IMR-90 (cell line): ENCODE measurements around the gene PTPRN2. TPM values are rescaled to one million over a fixed set of nuclear protein-coding genes. Genes with fewer than 3 reads are reported as not detected.

Experiments used
- ATAC-seq: fragments of 200-7000 bp; cut with Tn5 transposase; 2 replicates; pipeline ENCODE4 v1.9.1; 2020; ENCODE audit warnings: low read depth, mild to moderate bottlenecking, moderate library complexity
- BruUV-seq: library from RNA; stranded (reverse); fragments of 400-500 nt; replicated peaks from 2 replicates; lab custom pipeline; 2021; lab: Mats Ljungman, UMichigan
- CTCF ChIA-PET: fragments of 300-600 bp; formaldehyde crosslinking; extraction: SDS; loops from one replicate; lab custom pipeline; 2021; ENCODE audit warnings: antibody characterized with exemption; lab: Yijun Ruan, JAX
- POLR2A ChIA-PET: fragments of 300-600 bp; sonication (Branson Sonifier 250); formaldehyde crosslinking; loops from one replicate; lab custom pipeline; 2022; ENCODE audit warnings: antibody characterized with exemption; ENCODE audit not compliant: unreplicated experiment; lab: Charles Lee
- DNase-seq: peaks from one replicate; pipeline ENCODE4 v3.0.0; 2013
- H2AFZ ChIP-seq: replicated peaks from 2 replicates; pipeline ENCODE3; 2013; ENCODE audit warnings: low read length, mild to moderate bottlenecking; ENCODE audit not compliant: poor library complexity
- H2AK5ac ChIP-seq: 2 replicates; pipeline ENCODE4 v1.6.1; 2013; ENCODE audit warnings: low read depth, low read length, inconsistent platforms
- H2AK9ac ChIP-seq: replicated peaks from 2 replicates; pipeline ENCODE3; 2013; ENCODE audit warnings: mild to moderate bottlenecking, low read depth, low read length, moderate library complexity; ENCODE audit not compliant: poor library complexity
- H2BK120ac ChIP-seq: 2 replicates; pipeline ENCODE4 v1.6.1; 2013; ENCODE audit warnings: low read depth, low read length, inconsistent platforms
- H2BK15ac ChIP-seq: 3 replicates; pipeline ENCODE4 v1.6.1; 2013; ENCODE audit warnings: low read depth, low read length, inconsistent platforms
- H2BK20ac ChIP-seq: 2 replicates; pipeline ENCODE4 v1.6.1; 2013; ENCODE audit warnings: low read depth, mild to moderate bottlenecking, inconsistent platforms, low read length, moderate library complexity
- H2BK5ac ChIP-seq: 2 replicates; pipeline ENCODE4 v1.6.1; 2013; ENCODE audit warnings: mild to moderate bottlenecking, low read depth, low read length, inconsistent platforms; ENCODE audit not compliant: poor library complexity, severe bottlenecking
- H3K14ac ChIP-seq: replicated peaks from 2 replicates; pipeline ENCODE4 v1.6.1; 2013; ENCODE audit warnings: low read depth, low read length, inconsistent platforms
- H3K18ac ChIP-seq: 2 replicates; pipeline ENCODE4 v1.6.1; 2013; ENCODE audit warnings: low read depth, low read length, control low read depth
- H3K23ac ChIP-seq: 2 replicates; pipeline ENCODE4 v1.6.1; 2013; ENCODE audit warnings: low read depth, low read length, inconsistent platforms
- H3K27ac ChIP-seq: 2 replicates; pipeline ENCODE4 v1.5.1; 2013; ENCODE audit warnings: mild to moderate bottlenecking, control low read depth, low read length; ENCODE audit not compliant: insufficient read depth
- H3K27me3 ChIP-seq: 2 replicates; pipeline ENCODE4 v1.6.1; 2013; ENCODE audit warnings: low read length; ENCODE audit not compliant: control insufficient read depth, insufficient read depth
- H3K36me3 ChIP-seq: 2 replicates; pipeline ENCODE4 v1.6.1; 2013; ENCODE audit warnings: low read length, mixed read lengths; ENCODE audit not compliant: control insufficient read depth, insufficient read depth
- H3K4ac ChIP-seq: 2 replicates; pipeline ENCODE4 v1.6.1; 2013; ENCODE audit warnings: low read depth, low read length, inconsistent platforms
- H3K4me1 ChIP-seq: 2 replicates; pipeline ENCODE4 v1.6.1; 2013; ENCODE audit warnings: low read length, mixed read lengths; ENCODE audit not compliant: control insufficient read depth, insufficient read depth
- H3K4me2 ChIP-seq: 2 replicates; pipeline ENCODE4 v1.6.1; 2013; ENCODE audit warnings: low read depth, mild to moderate bottlenecking, control low read depth, low read length, moderate library complexity
- H3K4me3 ChIP-seq: 2 replicates; pipeline ENCODE4 v1.5.1; 2013; ENCODE audit warnings: low read depth, mild to moderate bottlenecking, control low read depth, low read length, moderate library complexity; ENCODE audit not compliant: insufficient read depth
- H3K56ac ChIP-seq: 2 replicates; pipeline ENCODE4 v1.6.1; 2013; ENCODE audit warnings: low read length, inconsistent platforms; ENCODE audit not compliant: insufficient read depth; ENCODE audit errors: extremely low read depth
- H3K79me1 ChIP-seq, 2 experiments: 2 replicates each; pipeline ENCODE4 v1.6.1; 2013; ENCODE audit warnings: low read length in 2 of 2, inconsistent platforms in 1 of 2, low read depth in 1 of 2
- H3K9ac ChIP-seq: 2 replicates; pipeline ENCODE4 v1.6.1; 2013; ENCODE audit warnings: low read depth, low read length, control low read depth
- H3K9me1 ChIP-seq: 2 replicates; pipeline ENCODE4 v1.6.1; 2013; ENCODE audit warnings: low read length, inconsistent platforms; ENCODE audit not compliant: insufficient read depth
- H3K9me3 ChIP-seq: 2 replicates; pipeline ENCODE4 v1.6.1; 2013; ENCODE audit warnings: low read length; ENCODE audit not compliant: control insufficient read depth, insufficient read depth
- H4K20me1 ChIP-seq: 2 replicates; pipeline ENCODE4 v1.6.1; 2013; ENCODE audit warnings: low read length, inconsistent platforms; ENCODE audit not compliant: insufficient read depth
- H4K5ac ChIP-seq: 2 replicates; pipeline ENCODE4 v1.6.1; 2013; ENCODE audit warnings: mild to moderate bottlenecking, low read depth, low read length, control low read depth
- H4K8ac ChIP-seq, 2 experiments: 2 replicates each; pipeline ENCODE4 v1.6.1; 2013; ENCODE audit warnings: low read depth in 2 of 2, low read length in 2 of 2, control low read depth in 1 of 2, inconsistent platforms in 1 of 2
- H4K91ac ChIP-seq: 2 replicates; pipeline ENCODE4 v1.6.1; 2013; ENCODE audit warnings: low read depth, low read length, inconsistent platforms; ENCODE audit not compliant: insufficient read depth
- BHLHE40 ChIP-seq: fragments of 150-350 bp; IDR thresholded peaks from 2 replicates; pipeline ENCODE4 v1.6.1; 2016; ENCODE audit warnings: mild to moderate bottlenecking, low read depth, low read length
- CEBPB ChIP-seq: IDR thresholded peaks from 2 replicates; pipeline ENCODE4 v1.6.1; 2012; ENCODE audit warnings: low read depth, low read length, improper control_type of control experiment
- CHD1 ChIP-seq: IDR thresholded peaks from 2 replicates; pipeline ENCODE4 v1.6.1; 2012; ENCODE audit warnings: low read depth, low read length, improper control_type of control experiment
- CTCF ChIP-seq: conservative IDR thresholded peaks from 2 replicates; pipeline ENCODE4 v1.5.1; 2012; ENCODE audit warnings: mild to moderate bottlenecking, low read depth, low read length, improper control_type of control experiment
- FOS ChIP-seq: fragments of 150-350 bp; IDR thresholded peaks from 2 replicates; pipeline ENCODE4 v1.6.1; 2016; ENCODE audit warnings: low read depth, low read length
- MAFK ChIP-seq: IDR thresholded peaks from 2 replicates; pipeline ENCODE4 v1.6.1; 2012; ENCODE audit warnings: low read depth, low read length, improper control_type of control experiment
- MAZ ChIP-seq: IDR thresholded peaks from 2 replicates; pipeline ENCODE4 v1.6.1; 2012; ENCODE audit warnings: low read depth, mild to moderate bottlenecking, low read length, improper control_type of control experiment, moderate library complexity, borderline replicate concordance
- MXI1 ChIP-seq: IDR thresholded peaks from 2 replicates; pipeline ENCODE4 v1.6.1; 2012; ENCODE audit warnings: low read depth, mild to moderate bottlenecking, low read length, moderate library complexity, borderline replicate concordance
- NFE2L2 ChIP-seq: fragments of 150-350 bp; IDR thresholded peaks from 2 replicates; pipeline ENCODE4 v1.6.1; 2016; ENCODE audit warnings: low read depth, mild to moderate bottlenecking, low read length
- POLR2A ChIP-seq: IDR thresholded peaks from 2 replicates; pipeline ENCODE4 v1.6.1; 2012; ENCODE audit warnings: mild to moderate bottlenecking, low read depth, low read length
- RAD21 ChIP-seq: IDR thresholded peaks from 2 replicates; pipeline ENCODE4 v1.6.1; 2012; ENCODE audit warnings: low read length, improper control_type of control experiment
- RCOR1 ChIP-seq: IDR thresholded peaks from 2 replicates; pipeline ENCODE4 v1.6.1; 2012; ENCODE audit warnings: mild to moderate bottlenecking, low read length, improper control_type of control experiment; ENCODE audit not compliant: insufficient replicate concordance
- RFX5 ChIP-seq: IDR thresholded peaks from 2 replicates; pipeline ENCODE4 v1.8.0; 2012; ENCODE audit warnings: low read depth, mild to moderate bottlenecking, low read length, moderate library complexity
- SMC3 ChIP-seq: fragments of 150-350 bp; IDR thresholded peaks from 2 replicates; pipeline ENCODE4 v1.6.1; 2016; ENCODE audit warnings: low read depth, mild to moderate bottlenecking, antibody characterized with exemption, low read length, moderate library complexity
- USF2 ChIP-seq: fragments of 150-350 bp; IDR thresholded peaks from 2 replicates; pipeline ENCODE4 v1.6.1; 2017; ENCODE audit warnings: mild to moderate bottlenecking, antibody characterized with exemption, low read length, low read depth
- WGBS, 2 experiments: methylation state at CpG; one replicate each; pipeline versions ENCODE4 v1.1.5 to v1.1.7; 2013; ENCODE audit warnings: missing lambda C conversion rate in 2 of 2; ENCODE audit not compliant: insufficient read length in 1 of 2; ENCODE audit errors: extremely low coverage in 2 of 2; 5-methylcytosine and 5-hydroxymethylcytosine counted together
- dilution Hi-C: fragments of 300-500 bp; cut with HindIII; formaldehyde crosslinking; loops from one replicate; pipeline ENCODE4 v1.14.3; 2018; ENCODE audit warnings: low sequenced_read_pairs; ENCODE audit not compliant: unreplicated experiment
- in situ Hi-C: fragments of 300-500 bp; cut with MboI; formaldehyde crosslinking; loops from 3 replicates; pipeline ENCODE4 v1.14.3; 2019; ENCODE audit warnings: low sequenced_read_pairs, inconsistent platforms, mixed read lengths
- intact Hi-C: fragments of 100-400 bp; cut with micrococcal nuclease; formaldehyde crosslinking; loops from 2 replicates; pipeline ENCODE4 v1.10.0; 2022
- polyA plus RNA-seq, 3 experiments: library from polyadenylated mRNA; depleted of rRNA; stranded (reverse); fragments of >200 nt; gene quantifications; 2 replicates each; pipeline ENCODE4 v1.2.3, GENCODE V29; 2012; ENCODE audit warnings: low replicate concordance in 1 of 3
- total RNA-seq: library from RNA; depleted of rRNA; stranded (reverse); fragments of >200 nt; gene quantifications from 2 replicates; pipeline ENCODE4 v1.2.3, GENCODE V29; 2012
- TF ChIP-seq, protein P1 (sequence below): fragments of 150-350 bp; IDR thresholded peaks from 2 replicates; pipeline ENCODE4 v1.6.1; 2016; ENCODE audit warnings: low read depth, mild to moderate bottlenecking, low read length, moderate library complexity, borderline replicate concordance

PTPRN2 gene
- total and polyA plus RNA-seq, 2 of the 4 experiments (the other 2 are of a cell fraction): 0.03 TPM; not detected in 1

GRCh38 chr7:158110661-158111048 is 477.0 kb downstream of the PTPRN2 start:
- Histone ChIP-seq H4K20me1 (no peaks in the 10 kb centered on the region), H3K9ac (no peak overlapping the region), H3K4me2 (no peak overlapping the region), H3K27ac (no peak overlapping the region), H3K18ac (no peak overlapping the region), H4K91ac (no peak overlapping the region), H3K4me1 (no peaks in the 10 kb centered on the region), H3K56ac (no peak overlapping the region), H2BK20ac (no peak overlapping the region), H3K23ac (no peak overlapping the region), H2BK5ac (no peak overlapping the region), H3K36me3 (no peaks in the 10 kb centered on the region), H3K9me3 (peaks cover 77% of the 10 kb centered on the region), H3K79me1 (no peaks in the 10 kb centered on the region), H2AK9ac (no peak overlapping the region), H4K5ac (no peak overlapping the region), H4K8ac (no peak overlapping the region), H2BK120ac (no peak overlapping the region), H3K9me1 (no peaks in the 10 kb centered on the region), H2AK5ac (no peak overlapping the region), H2AFZ (no peak overlapping the region), H3K4me3 (no peak overlapping the region), H3K14ac (no peak overlapping the region), H2BK15ac (no peak overlapping the region), H3K4ac (no peak overlapping the region), H3K27me3 (no peaks in the 10 kb centered on the region)
- no peak for TF ChIP-seq RAD21
- TF ChIP-seq CTCF: no peak
- TF ChIP-seq CEBPB: no peak
- TF ChIP-seq BHLHE40: no peak
- no peak for TF ChIP-seq MAFK
- no peak for TF ChIP-seq NFE2L2
- no peak for TF ChIP-seq MAZ
- TF ChIP-seq, protein P1, sequence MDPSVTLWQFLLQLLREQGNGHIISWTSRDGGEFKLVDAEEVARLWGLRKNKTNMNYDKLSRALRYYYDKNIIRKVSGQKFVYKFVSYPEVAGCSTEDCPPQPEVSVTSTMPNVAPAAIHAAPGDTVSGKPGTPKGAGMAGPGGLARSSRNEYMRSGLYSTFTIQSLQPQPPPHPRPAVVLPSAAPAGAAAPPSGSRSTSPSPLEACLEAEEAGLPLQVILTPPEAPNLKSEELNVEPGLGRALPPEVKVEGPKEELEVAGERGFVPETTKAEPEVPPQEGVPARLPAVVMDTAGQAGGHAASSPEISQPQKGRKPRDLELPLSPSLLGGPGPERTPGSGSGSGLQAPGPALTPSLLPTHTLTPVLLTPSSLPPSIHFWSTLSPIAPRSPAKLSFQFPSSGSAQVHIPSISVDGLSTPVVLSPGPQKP: no peak
- TF ChIP-seq FOS: no peak
- TF ChIP-seq MXI1: no peak
- no peak for TF ChIP-seq SMC3
- no peak for TF ChIP-seq POLR2A
- TF ChIP-seq USF2: no peak
- no peak for TF ChIP-seq RCOR1
- TF ChIP-seq CHD1: no peak
- TF ChIP-seq RFX5: no peak
- no TSS peak for BruUV-seq
- intact Hi-C loops: no loop called here
- ATAC-seq (no peak), DNase-seq (no peak)
- in situ Hi-C loops: no loop called here
- WGBS, 2 experiments: 95% methylated on average over 7 of the region's 14 CpGs; no CpG with 5 or more reads in 1 of the 2 experiments
- dilution Hi-C loops: no loop called here
- CTCF ChIA-PET: no interaction called here
- POLR2A ChIA-PET: no interaction called here
